HepG2 (cell line): Measurements from ENCODE around the gene XCR1. TPM values are rescaled to one million over a fixed set of nuclear protein-coding genes. Genes with fewer than 3 reads are reported as not detected.
A peak's percentile ranks its signal among the peaks of the same experiment; 100 is the strongest.

Source experiments
- BRD4 ChIP-seq: sonication (generic); formaldehyde crosslinking; IDR thresholded peaks from 2 replicates; pipeline ENCODE4 v1.4.0; 2020; ENCODE audit warnings: missing genetic modification reagents
- GABPA ChIP-seq, 2 experiments: IDR thresholded peaks; 2 replicates each; pipeline ENCODE4 v1.6.1; 2011 to 2016; ENCODE audit warnings: low read depth in 2 of 2, low read length in 1 of 2, missing biosample characterization in 1 of 2, missing genetic modification characterization in 1 of 2
- HNF4A ChIP-seq: sonication (generic); formaldehyde crosslinking; IDR thresholded peaks from 2 replicates; pipeline ENCODE4 v1.4.0; 2020; ENCODE audit warnings: missing genetic modification reagents
- KAT8 ChIP-seq: IDR thresholded peaks from 2 replicates; pipeline ENCODE4 v1.6.1; 2016; ENCODE audit warnings: missing genetic modification reagents, missing compliant biosample characterization
- KLF6 ChIP-seq: IDR thresholded peaks from 2 replicates; pipeline ENCODE4 v1.8.0; 2016; ENCODE audit warnings: missing biosample characterization, missing genetic modification reagents
- SNAPC2 ChIP-seq: sonication (generic); formaldehyde crosslinking; IDR thresholded peaks from 2 replicates; pipeline ENCODE4 v1.8.1; 2022; ENCODE audit warnings: mild to moderate bottlenecking, missing genetic modification reagents
- SRY ChIP-seq: sonication (generic); formaldehyde crosslinking; IDR thresholded peaks from 2 replicates; pipeline ENCODE4 v1.8.0; 2022; ENCODE audit warnings: mild to moderate bottlenecking, missing genetic modification reagents
- ZBTB4 ChIP-seq: sonication (generic); formaldehyde crosslinking; IDR thresholded peaks from 2 replicates; pipeline ENCODE4 v1.4.0; 2020; ENCODE audit warnings: missing genetic modification reagents, mild to moderate bottlenecking, borderline replicate concordance
- ZNF160 ChIP-seq: sonication (generic); formaldehyde crosslinking; IDR thresholded peaks from 2 replicates; pipeline ENCODE4 v1.8.0; 2022; ENCODE audit warnings: mild to moderate bottlenecking, inconsistent platforms, missing genetic modification reagents
- ZNF225 ChIP-seq: sonication (generic); formaldehyde crosslinking; IDR thresholded peaks from 2 replicates; pipeline ENCODE4 v1.4.0; 2020; ENCODE audit warnings: mild to moderate bottlenecking, missing genetic modification reagents
- ZNF331 ChIP-seq: sonication (generic); formaldehyde crosslinking; IDR thresholded peaks from 2 replicates; pipeline ENCODE4 v1.4.0; 2020; ENCODE audit warnings: missing genetic modification reagents
- ZNF407 ChIP-seq: sonication (generic); formaldehyde crosslinking; IDR thresholded peaks from one replicate; pipeline ENCODE4 v1.5.1; 2020; ENCODE audit warnings: mild to moderate bottlenecking, missing genetic modification reagents; ENCODE audit errors: not compliant biosample characterization
- ZSCAN9 ChIP-seq: IDR thresholded peaks from 2 replicates; pipeline ENCODE4 v1.6.1; 2016; ENCODE audit warnings: borderline replicate concordance
- polyA plus RNA-seq, 8 experiments: library from polyadenylated mRNA; depleted of rRNA in 3 of 8; stranded (reverse) in 7 of 8; unstranded in 1 of 8; fragments of >200 nt; fragmentation: Illumina TruSeq in 4 of 8; extraction: Trizol in 4 of 8; gene quantifications; 2 replicates each; pipeline versions ENCODE4 v1.2.1 to v1.2.3, GENCODE V29; 2011 to 2016; ENCODE audit warnings: low read depth in 4 of 8, missing spikeins in 1 of 8, mixed read lengths in 1 of 8; ENCODE audit not compliant: insufficient read depth in 1 of 8
- total RNA-seq, 5 experiments: library from RNA; depleted of rRNA; stranded (reverse); fragments of >200 nt; fragmentation: Illumina TruSeq; extraction: Trizol; gene quantifications; 2 replicates each; pipeline ENCODE4 v1.2.3, GENCODE V29; 2016; ENCODE audit warnings: low read depth in 1 of 5
- TF ChIP-seq, protein P1 (sequence below): sonication (generic); formaldehyde crosslinking; IDR thresholded peaks from 2 replicates; pipeline ENCODE4 v1.4.0; 2020; ENCODE audit warnings: missing genetic modification reagents, borderline replicate concordance

The XCR1 gene
- total and polyA plus RNA-seq, 2 of the 13 experiments (the other 11 are each of a cell fraction or from before 2014, with no cell fraction given): not detected

GRCh38 chr3:45994419-45995235 is 32.7 kb downstream of the XCR1 start (continued):
- no peak for TF ChIP-seq ZBTB4 (CRISPR knock-in tag)
- TF ChIP-seq, protein P1, sequence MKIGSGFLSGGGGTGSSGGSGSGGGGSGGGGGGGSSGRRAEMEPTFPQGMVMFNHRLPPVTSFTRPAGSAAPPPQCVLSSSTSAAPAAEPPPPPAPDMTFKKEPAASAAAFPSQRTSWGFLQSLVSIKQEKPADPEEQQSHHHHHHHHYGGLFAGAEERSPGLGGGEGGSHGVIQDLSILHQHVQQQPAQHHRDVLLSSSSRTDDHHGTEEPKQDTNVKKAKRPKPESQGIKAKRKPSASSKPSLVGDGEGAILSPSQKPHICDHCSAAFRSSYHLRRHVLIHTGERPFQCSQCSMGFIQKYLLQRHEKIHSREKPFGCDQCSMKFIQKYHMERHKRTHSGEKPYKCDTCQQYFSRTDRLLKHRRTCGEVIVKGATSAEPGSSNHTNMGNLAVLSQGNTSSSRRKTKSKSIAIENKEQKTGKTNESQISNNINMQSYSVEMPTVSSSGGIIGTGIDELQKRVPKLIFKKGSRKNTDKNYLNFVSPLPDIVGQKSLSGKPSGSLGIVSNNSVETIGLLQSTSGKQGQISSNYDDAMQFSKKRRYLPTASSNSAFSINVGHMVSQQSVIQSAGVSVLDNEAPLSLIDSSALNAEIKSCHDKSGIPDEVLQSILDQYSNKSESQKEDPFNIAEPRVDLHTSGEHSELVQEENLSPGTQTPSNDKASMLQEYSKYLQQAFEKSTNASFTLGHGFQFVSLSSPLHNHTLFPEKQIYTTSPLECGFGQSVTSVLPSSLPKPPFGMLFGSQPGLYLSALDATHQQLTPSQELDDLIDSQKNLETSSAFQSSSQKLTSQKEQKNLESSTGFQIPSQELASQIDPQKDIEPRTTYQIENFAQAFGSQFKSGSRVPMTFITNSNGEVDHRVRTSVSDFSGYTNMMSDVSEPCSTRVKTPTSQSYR: peak; percentile 54; the same call in 1 of the 2 replicates
- TF ChIP-seq KAT8 (CRISPR knock-in tag): no peak
- no peak for TF ChIP-seq ZNF160
- no peak for TF ChIP-seq ZNF407 (CRISPR knock-in tag)
- TF ChIP-seq BRD4 (CRISPR knock-in tag): peak; percentile 2; the same call in 1 of the 2 replicates
- no peak for TF ChIP-seq GABPA (IDR thresholded peaks at IDR 0.05; ENCODE audit: low read depth, low read length)
- no peak for TF ChIP-seq GABPA (CRISPR knock-in tag; IDR thresholded peaks at IDR 0.05; ENCODE audit: low read depth)
- TF ChIP-seq ZNF331: no peak
- no peak for TF ChIP-seq HNF4A (CRISPR knock-in tag)
- TF ChIP-seq SRY: 0 out of 2 replicates have a peak, but pooled peaks have one; percentile 14
- TF ChIP-seq KLF6: no peak
- TF ChIP-seq ZNF225: no peak
- TF ChIP-seq SNAPC2: no peak
- no peak for TF ChIP-seq ZSCAN9 (CRISPR knock-in tag)
